Measurements from ENCODE around the gene CD70.

DNA sequence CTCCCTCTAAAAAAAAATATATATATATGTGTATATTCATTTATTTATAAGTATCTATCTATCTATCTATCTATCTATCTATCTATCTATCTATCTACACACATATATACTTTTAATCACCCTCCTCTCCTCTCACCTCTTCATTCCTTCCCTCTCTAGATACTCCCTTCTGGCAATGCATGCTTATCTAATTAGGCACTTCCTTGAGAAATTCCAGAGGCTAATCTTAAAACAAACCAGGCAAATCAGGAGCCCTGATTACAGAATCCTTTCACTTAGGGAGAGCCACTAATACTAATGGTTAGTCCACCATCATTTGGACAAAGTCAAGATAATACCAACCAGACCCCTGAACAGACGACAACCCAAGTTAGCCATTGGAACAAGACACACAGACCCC is 17.6 kb downstream of the CD70 start:
- TF ChIP-seq, protein P1, sequence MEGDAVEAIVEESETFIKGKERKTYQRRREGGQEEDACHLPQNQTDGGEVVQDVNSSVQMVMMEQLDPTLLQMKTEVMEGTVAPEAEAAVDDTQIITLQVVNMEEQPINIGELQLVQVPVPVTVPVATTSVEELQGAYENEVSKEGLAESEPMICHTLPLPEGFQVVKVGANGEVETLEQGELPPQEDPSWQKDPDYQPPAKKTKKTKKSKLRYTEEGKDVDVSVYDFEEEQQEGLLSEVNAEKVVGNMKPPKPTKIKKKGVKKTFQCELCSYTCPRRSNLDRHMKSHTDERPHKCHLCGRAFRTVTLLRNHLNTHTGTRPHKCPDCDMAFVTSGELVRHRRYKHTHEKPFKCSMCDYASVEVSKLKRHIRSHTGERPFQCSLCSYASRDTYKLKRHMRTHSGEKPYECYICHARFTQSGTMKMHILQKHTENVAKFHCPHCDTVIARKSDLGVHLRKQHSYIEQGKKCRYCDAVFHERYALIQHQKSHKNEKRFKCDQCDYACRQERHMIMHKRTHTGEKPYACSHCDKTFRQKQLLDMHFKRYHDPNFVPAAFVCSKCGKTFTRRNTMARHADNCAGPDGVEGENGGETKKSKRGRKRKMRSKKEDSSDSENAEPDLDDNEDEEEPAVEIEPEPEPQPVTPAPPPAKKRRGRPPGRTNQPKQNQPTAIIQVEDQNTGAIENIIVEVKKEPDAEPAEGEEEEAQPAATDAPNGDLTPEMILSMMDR (IDR thresholded peaks at IDR 0.05), result no peak
- no peak for TF ChIP-seq ZFX (IDR thresholded peaks at IDR 0.05; ENCODE audit: borderline replicate concordance)

Data from 22Rv1 (cell line).